HEK293T (cell line): ENCODE data around the gene RGL2.

ENCODE experiments used
- ARNT ChIP-seq: fragments of 450-650 bp; IDR thresholded peaks from 2 replicates; pipeline ENCODE4 v1.6.1; 2017; ENCODE audit warnings: mild to moderate bottlenecking
- BHLHE40 ChIP-seq: fragments of 450-650 bp; IDR thresholded peaks from 2 replicates; pipeline ENCODE4 v1.6.1; 2016; ENCODE audit warnings: mild to moderate bottlenecking, moderate library complexity, borderline replicate concordance
- ELF4 ChIP-seq: fragments of 450-650 bp; IDR thresholded peaks from 2 replicates; pipeline ENCODE4 v1.6.1; 2017; ENCODE audit warnings: antibody characterized with exemption
- FOXA1 ChIP-seq: fragments of 450-650 bp; IDR thresholded peaks from 2 replicates; pipeline ENCODE4 v1.6.1; 2016; ENCODE audit warnings: mild to moderate bottlenecking
- FOXK2 ChIP-seq: fragments of 450-650 bp; IDR thresholded peaks from 2 replicates; pipeline ENCODE4 v1.6.1; 2016; ENCODE audit warnings: mild to moderate bottlenecking
- FOXM1 ChIP-seq: fragments of 450-650 bp; IDR thresholded peaks from 2 replicates; pipeline ENCODE4 v1.6.1; 2017; ENCODE audit warnings: mild to moderate bottlenecking, borderline replicate concordance
- HDGF ChIP-seq: fragments of 450-650 bp; IDR thresholded peaks from 2 replicates; pipeline ENCODE4 v1.6.1; 2017; ENCODE audit warnings: antibody characterized with exemption, borderline replicate concordance
- L3MBTL2 ChIP-seq: fragments of 450-650 bp; conservative IDR thresholded peaks from 2 replicates; pipeline ENCODE4 v1.6.1; 2016; ENCODE audit warnings: mild to moderate bottlenecking
- LEF1 ChIP-seq: fragments of 450-650 bp; IDR thresholded peaks from 2 replicates; pipeline ENCODE4 v1.6.1; 2017; ENCODE audit warnings: mild to moderate bottlenecking, borderline replicate concordance
- NFRKB ChIP-seq: fragments of 450-650 bp; IDR thresholded peaks from 2 replicates; pipeline ENCODE4 v1.6.1; 2016; ENCODE audit warnings: mild to moderate bottlenecking, moderate library complexity
- SP1 ChIP-seq: fragments of 450-650 bp; IDR thresholded peaks from 2 replicates; pipeline ENCODE4 v1.6.1; 2017
- TARDBP ChIP-seq: fragments of 450-650 bp; IDR thresholded peaks from 2 replicates; pipeline ENCODE4 v1.6.1; 2016
- TF ChIP-seq, protein P1 (sequence below): fragments of 450-650 bp; IDR thresholded peaks from 2 replicates; pipeline ENCODE4 v1.6.1; 2016

DNA sequence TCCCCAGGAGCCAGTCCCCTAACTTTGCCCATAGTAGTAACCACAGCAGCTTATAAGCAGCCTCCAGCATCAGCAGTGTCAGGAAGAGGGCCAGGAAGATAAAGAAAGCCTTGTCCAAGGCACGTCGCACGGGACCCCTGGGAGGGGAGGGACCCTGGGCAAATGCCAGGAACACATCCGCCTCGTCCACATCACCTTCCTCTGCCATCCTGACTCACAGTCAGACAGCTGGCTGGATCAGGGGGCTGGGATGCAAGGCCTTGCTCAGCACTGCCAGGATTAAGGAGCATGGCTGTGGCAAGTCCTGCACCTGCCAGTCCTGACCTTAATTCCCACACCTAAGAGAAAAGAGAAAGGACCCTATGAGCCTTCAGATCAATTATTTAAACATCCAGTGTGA is 30.3 kb upstream of the RGL2 start:
- TF ChIP-seq FOXA1: no peak
- no peak for TF ChIP-seq LEF1
- TF ChIP-seq NFRKB: no peak
- TF ChIP-seq FOXM1: no peak
- TF ChIP-seq, protein P1, sequence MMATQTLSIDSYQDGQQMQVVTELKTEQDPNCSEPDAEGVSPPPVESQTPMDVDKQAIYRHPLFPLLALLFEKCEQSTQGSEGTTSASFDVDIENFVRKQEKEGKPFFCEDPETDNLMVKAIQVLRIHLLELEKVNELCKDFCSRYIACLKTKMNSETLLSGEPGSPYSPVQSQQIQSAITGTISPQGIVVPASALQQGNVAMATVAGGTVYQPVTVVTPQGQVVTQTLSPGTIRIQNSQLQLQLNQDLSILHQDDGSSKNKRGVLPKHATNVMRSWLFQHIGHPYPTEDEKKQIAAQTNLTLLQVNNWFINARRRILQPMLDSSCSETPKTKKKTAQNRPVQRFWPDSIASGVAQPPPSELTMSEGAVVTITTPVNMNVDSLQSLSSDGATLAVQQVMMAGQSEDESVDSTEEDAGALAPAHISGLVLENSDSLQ: no peak
- TF ChIP-seq HDGF: no peak
- TF ChIP-seq FOXK2: no peak
- TF ChIP-seq ARNT: no peak
- no peak for TF ChIP-seq L3MBTL2
- no peak for TF ChIP-seq TARDBP
- TF ChIP-seq SP1: no peak
- no peak for TF ChIP-seq ELF4
- no peak for TF ChIP-seq BHLHE40
